AG09309 (cell line): ENCODE results near the gene RNF222.

Experiments
- DNase-seq: peaks from one replicate; pipeline ENCODE4 v3.0.0-alpha.2; 2010; ENCODE audit warnings: low read depth
- H3K4me3 ChIP-seq: 2 replicates; pipeline ENCODE4 v1.5.1; 2011; ENCODE audit warnings: mild to moderate bottlenecking, low read depth, low read length, moderate library complexity; ENCODE audit not compliant: control insufficient read depth
- CTCF ChIP-seq: IDR thresholded peaks from 2 replicates; pipeline ENCODE4 v1.5.1; 2011; ENCODE audit warnings: mild to moderate bottlenecking, low read depth, low read length, inconsistent platforms; ENCODE audit not compliant: insufficient read depth, control insufficient read depth; ENCODE audit errors: missing control alignments

RNF222 gene

GRCh38 chr17:8365143-8365542 is 32.5 kb downstream of the RNF222 start:
- no peak for TF ChIP-seq CTCF
- no peak for DNase-seq
- H3K4me3 ChIP-seq, result no peak overlapping the region

- no peak overlapping the region for H3K4me3 ChIP-seq
- no peak for DNase-seq
Measured at GRCh38 chr17:8362651-8363332, 34.8 kb downstream of the RNF222 start.

GRCh38 chr17:8360751-8361150 is 36.9 kb downstream of the RNF222 start:
- H3K4me3 ChIP-seq, result no peak overlapping the region
- TF ChIP-seq CTCF, result no peak
- no peak for DNase-seq

More at GRCh38 chr17:8362651-8363332, 34.8 kb downstream of the RNF222 start:
- TF ChIP-seq CTCF, result no peak

- H3K4me3 ChIP-seq, result no peak overlapping the region
- TF ChIP-seq CTCF, result no peak
- no peak for DNase-seq
Measured at GRCh38 chr17:8360260-8360659, 37.4 kb downstream of the RNF222 start.

- no peak for DNase-seq
- no peak overlapping the region for H3K4me3 ChIP-seq
- TF ChIP-seq CTCF, result no peak
Measured at GRCh38 chr17:8359769-8360168, 37.9 kb downstream of the RNF222 start.

- no peak for TF ChIP-seq CTCF
- DNase-seq, result no peak
- no peak overlapping the region for H3K4me3 ChIP-seq
Measured at GRCh38 chr17:8357910-8358309, 39.7 kb downstream of the RNF222 start.
